Measurements from ENCODE around the gene MEGF10. TPM values are rescaled to one million over a fixed set of nuclear protein-coding genes. Genes with fewer than 3 reads are reported as not detected.
A peak's percentile ranks its signal among the peaks of the same experiment; 100 is the strongest.

Gene MEGF10
- total RNA-seq, 1 experiment from 2014 or later, result not detected

DNA sequence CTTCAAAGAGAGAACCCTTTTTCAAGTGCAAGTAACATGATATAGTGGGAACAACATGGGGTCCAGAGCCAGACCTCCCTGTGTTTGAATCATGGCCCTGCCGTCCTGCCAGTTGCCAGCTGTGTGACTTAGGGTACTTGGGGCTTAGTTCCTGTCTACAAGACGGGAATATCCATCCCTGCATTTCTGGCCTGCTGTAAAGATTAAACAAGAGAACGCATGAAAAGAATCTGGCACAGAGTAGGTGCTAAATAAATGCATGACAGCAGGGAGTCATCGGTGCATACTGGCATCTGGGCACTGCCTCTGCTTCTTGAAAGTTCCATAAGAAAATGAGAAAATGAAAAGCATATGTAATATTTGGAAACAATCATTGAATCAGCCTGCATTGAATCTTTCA lies 149.0 kb downstream of the MEGF10 start:
- H3K36me3 ChIP-seq (ENCODE audit: control insufficient read depth, insufficient read depth, low read length), result no peaks in the 10 kb centered on the region
- ChIA-PET CTCF (no interaction called here), POLR2A (no interaction called here)
- peaks cover 7% of the 10 kb centered on the region for H3K27me3 Mint-ChIP-seq (ENCODE audit: insufficient read depth, unreplicated experiment)
- H3K4me3 Mint-ChIP-seq (ENCODE audit: unreplicated experiment), result no peak overlapping the region
- H3K4me3 ChIP-seq (ENCODE audit: low read depth, low read length), result no peak overlapping the region
- no peaks in the 10 kb centered on the region; the same call in 1 of the 2 replicates for H3K4me1 ChIP-seq
- TF ChIP-seq, protein P1, sequence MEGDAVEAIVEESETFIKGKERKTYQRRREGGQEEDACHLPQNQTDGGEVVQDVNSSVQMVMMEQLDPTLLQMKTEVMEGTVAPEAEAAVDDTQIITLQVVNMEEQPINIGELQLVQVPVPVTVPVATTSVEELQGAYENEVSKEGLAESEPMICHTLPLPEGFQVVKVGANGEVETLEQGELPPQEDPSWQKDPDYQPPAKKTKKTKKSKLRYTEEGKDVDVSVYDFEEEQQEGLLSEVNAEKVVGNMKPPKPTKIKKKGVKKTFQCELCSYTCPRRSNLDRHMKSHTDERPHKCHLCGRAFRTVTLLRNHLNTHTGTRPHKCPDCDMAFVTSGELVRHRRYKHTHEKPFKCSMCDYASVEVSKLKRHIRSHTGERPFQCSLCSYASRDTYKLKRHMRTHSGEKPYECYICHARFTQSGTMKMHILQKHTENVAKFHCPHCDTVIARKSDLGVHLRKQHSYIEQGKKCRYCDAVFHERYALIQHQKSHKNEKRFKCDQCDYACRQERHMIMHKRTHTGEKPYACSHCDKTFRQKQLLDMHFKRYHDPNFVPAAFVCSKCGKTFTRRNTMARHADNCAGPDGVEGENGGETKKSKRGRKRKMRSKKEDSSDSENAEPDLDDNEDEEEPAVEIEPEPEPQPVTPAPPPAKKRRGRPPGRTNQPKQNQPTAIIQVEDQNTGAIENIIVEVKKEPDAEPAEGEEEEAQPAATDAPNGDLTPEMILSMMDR (IDR thresholded peaks at IDR 0.05; ENCODE audit: insufficient read depth in 1 of 2, low read depth in 1 of 2, low read length in 1 of 2, severe bottlenecking in 1 of 2, unreplicated experiment in 1 of 2), result no peak
- H3K27ac Mint-ChIP-seq (ENCODE audit: unreplicated experiment), result no peak overlapping the region
- no peak for DNase-seq
- H3K9me3 Mint-ChIP-seq (ENCODE audit: unreplicated experiment), result no peaks in the 10 kb centered on the region
- H3K27me3 ChIP-seq (replicated peaks; ENCODE audit: control insufficient read depth, insufficient read depth, low read length), result no peaks in the 10 kb centered on the region
- intact Hi-C loops (cut with micrococcal nuclease; ENCODE audit: unreplicated experiment), result loop anchor here (10.0 kb wide), 1 partner anchor 145 kb away; the partner anchor contains the start of gene MEGF10
- H3K9me3 ChIP-seq, result no peaks in the 10 kb centered on the region
- BruUV-seq (replicated peaks), result no TSS peak
- no peaks in the 10 kb centered on the region for H3K4me1 Mint-ChIP-seq (ENCODE audit: low read depth, unreplicated experiment)
- H3K36me3 Mint-ChIP-seq (ENCODE audit: insufficient read depth, unreplicated experiment), result no peaks in the 10 kb centered on the region

DNA sequence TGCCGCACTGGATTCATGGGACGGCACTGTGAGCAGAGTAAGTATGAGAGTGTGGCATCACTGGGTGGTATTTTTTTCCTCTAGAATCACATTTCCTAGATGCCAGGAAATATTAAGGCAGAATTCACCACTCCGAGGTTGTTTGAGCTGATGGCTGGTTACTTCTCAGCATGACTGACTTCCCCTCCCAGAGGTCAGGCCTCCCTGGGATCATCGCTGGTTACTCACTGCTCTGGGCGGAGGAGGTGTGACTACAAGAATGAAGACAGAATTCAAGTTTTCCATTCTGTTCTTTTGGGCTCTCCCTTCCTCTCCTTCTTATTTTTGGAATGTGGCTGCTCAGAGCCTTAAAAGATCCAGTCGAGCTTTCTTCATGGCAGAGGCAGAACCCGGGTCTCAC lies 150.2 kb downstream of the MEGF10 start:
- DNase-seq, result no peak
- H3K36me3 ChIP-seq (ENCODE audit: control insufficient read depth, insufficient read depth, low read length), result no peaks in the 10 kb centered on the region
- no peaks in the 10 kb centered on the region; the same call in 1 of the 2 replicates for H3K4me1 ChIP-seq
- BruUV-seq (replicated peaks), result no TSS peak
- Mint-ChIP-seq H3K9me3 (ENCODE audit: unreplicated experiment) (no peaks in the 10 kb centered on the region), H3K4me1 (ENCODE audit: low read depth, unreplicated experiment) (no peaks in the 10 kb centered on the region), H3K27ac (ENCODE audit: unreplicated experiment) (no peak overlapping the region), H3K36me3 (ENCODE audit: insufficient read depth, unreplicated experiment) (no peaks in the 10 kb centered on the region), H3K27me3 (ENCODE audit: insufficient read depth, unreplicated experiment) (peaks cover 7% of the 10 kb centered on the region), H3K4me3 (ENCODE audit: unreplicated experiment) (no peak overlapping the region)
- H3K27me3 ChIP-seq (replicated peaks; ENCODE audit: control insufficient read depth, insufficient read depth, low read length), result no peaks in the 10 kb centered on the region
- CTCF ChIA-PET, result no interaction called here
- H3K9me3 ChIP-seq, result no peaks in the 10 kb centered on the region
- H3K4me3 ChIP-seq (ENCODE audit: low read depth, low read length), result no peak overlapping the region
- TF ChIP-seq, protein P1 (IDR thresholded peaks at IDR 0.05; ENCODE audit: insufficient read depth in 1 of 2, low read depth in 1 of 2, low read length in 1 of 2, severe bottlenecking in 1 of 2, unreplicated experiment in 1 of 2), result no peak
- intact Hi-C loops (cut with micrococcal nuclease; ENCODE audit: unreplicated experiment), result loop anchor here (10.0 kb wide), 1 partner anchor 146 kb away; the partner anchor contains the start of gene MEGF10
- POLR2A ChIA-PET, result no interaction called here

DNA sequence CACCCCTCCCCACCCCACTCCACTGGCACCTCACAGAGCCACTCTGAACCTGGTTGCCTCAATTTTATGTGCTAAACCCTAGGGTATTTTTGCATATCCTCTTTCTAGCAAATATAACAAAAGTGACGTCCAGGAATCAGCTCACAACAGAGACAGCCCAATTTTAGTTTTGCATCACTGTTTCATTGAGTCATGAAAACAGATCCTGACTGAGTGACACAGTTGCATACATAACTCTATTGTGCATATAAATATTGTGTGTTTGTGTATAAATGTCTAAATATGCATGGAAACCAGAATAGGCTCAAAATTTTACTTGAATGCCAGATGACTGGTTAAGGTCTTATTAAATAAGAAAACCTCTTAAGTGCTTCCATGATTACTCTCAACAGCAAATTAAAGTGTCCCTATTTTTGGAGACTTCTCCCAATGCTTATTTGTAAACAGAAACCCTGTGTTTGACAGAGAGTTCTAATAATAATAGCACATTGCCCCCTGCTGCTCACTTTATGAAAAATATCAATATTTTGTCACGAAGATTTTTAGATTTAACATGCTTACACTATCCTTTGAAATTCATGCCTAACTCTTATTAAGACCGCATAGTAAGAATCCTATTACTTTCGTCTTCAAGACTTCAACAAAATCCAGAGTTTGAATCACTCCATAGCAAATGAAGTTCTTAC lies 151.3 kb downstream of the MEGF10 start:
- CTCF ChIA-PET, result no interaction called here

More for the DNA sequence above, 151.3 kb downstream of the MEGF10 start:
- Mint-ChIP-seq H3K36me3 (ENCODE audit: insufficient read depth, unreplicated experiment) (no peaks in the 10 kb centered on the region), H3K9me3 (ENCODE audit: unreplicated experiment) (no peaks in the 10 kb centered on the region), H3K4me3 (ENCODE audit: unreplicated experiment) (no peak overlapping the region), H3K4me1 (ENCODE audit: low read depth, unreplicated experiment) (no peaks in the 10 kb centered on the region), H3K27me3 (ENCODE audit: insufficient read depth, unreplicated experiment) (peaks cover 7% of the 10 kb centered on the region), H3K27ac (ENCODE audit: unreplicated experiment) (no peak overlapping the region)
- intact Hi-C loops (cut with micrococcal nuclease; ENCODE audit: unreplicated experiment), result loop anchor here (2.0 to 10.0 kb wide), 2 partner anchors 45 to 147 kb away; partner anchors contain the start of gene MEGF10
- no TSS peak for BruUV-seq (replicated peaks)
- Histone ChIP-seq H3K4me3 (ENCODE audit: low read depth, low read length) (no peak overlapping the region), H3K27me3 (replicated peaks; ENCODE audit: control insufficient read depth, insufficient read depth, low read length) (no peaks in the 10 kb centered on the region), H3K4me1 (no peaks in the 10 kb centered on the region; the same call in 1 of the 2 replicates), H3K9me3 (no peaks in the 10 kb centered on the region), H3K36me3 (ENCODE audit: control insufficient read depth, insufficient read depth, low read length) (no peaks in the 10 kb centered on the region)
- DNase-seq, result no peak
- TF ChIP-seq, protein P1 (IDR thresholded peaks at IDR 0.05; ENCODE audit: insufficient read depth in 1 of 2, low read depth in 1 of 2, low read length in 1 of 2, severe bottlenecking in 1 of 2, unreplicated experiment in 1 of 2), result peak in 1 of 2 experiments; percentile 13
- POLR2A ChIA-PET, result no interaction called here

Measured in Caco-2 (cell line).